Hematopoietic multipotent progenitor cell treated with erythropoietin and hydrocortisone succinate and interleukin-3 and kit ligand, for 17 days (in vitro differentiated cells): ENCODE measurements around the gene SLC25A31.
A peak's percentile ranks its signal among the peaks of the same experiment; 100 is the strongest.

ENCODE experiments used
- DNase-seq: peaks from one replicate; pipeline ENCODE4 v3.0.0-alpha.2; 2015; ENCODE audit warnings: low spot score

Gene SLC25A31

GRCh38 chr4:127777487-127777886 lies 47.3 kb downstream of the SLC25A31 start:
- no peak for DNase-seq

- DNase-seq = no peak
Observed at GRCh38 chr4:127778102-127778501, 47.9 kb downstream of the SLC25A31 start.

GRCh38 chr4:127780598-127780997 lies 50.4 kb downstream of the SLC25A31 start:
- DNase-seq = no peak

GRCh38 chr4:127781300-127782024 lies 51.3 kb downstream of the SLC25A31 start:
- DNase-seq = no peak

- DNase-seq = peak; percentile 61
Observed at GRCh38 chr4:127782025-127782274, 51.8 kb downstream of the SLC25A31 start.

GRCh38 chr4:127782275-127783025 lies 52.2 kb downstream of the SLC25A31 start, which contains the start of gene HSPA4L:
TSS of gene HSPA4L (plus strand) at chr4:127782322. CDS start at chr4:127782551, 229 bp downstream.
- no peak for DNase-seq

DNA sequence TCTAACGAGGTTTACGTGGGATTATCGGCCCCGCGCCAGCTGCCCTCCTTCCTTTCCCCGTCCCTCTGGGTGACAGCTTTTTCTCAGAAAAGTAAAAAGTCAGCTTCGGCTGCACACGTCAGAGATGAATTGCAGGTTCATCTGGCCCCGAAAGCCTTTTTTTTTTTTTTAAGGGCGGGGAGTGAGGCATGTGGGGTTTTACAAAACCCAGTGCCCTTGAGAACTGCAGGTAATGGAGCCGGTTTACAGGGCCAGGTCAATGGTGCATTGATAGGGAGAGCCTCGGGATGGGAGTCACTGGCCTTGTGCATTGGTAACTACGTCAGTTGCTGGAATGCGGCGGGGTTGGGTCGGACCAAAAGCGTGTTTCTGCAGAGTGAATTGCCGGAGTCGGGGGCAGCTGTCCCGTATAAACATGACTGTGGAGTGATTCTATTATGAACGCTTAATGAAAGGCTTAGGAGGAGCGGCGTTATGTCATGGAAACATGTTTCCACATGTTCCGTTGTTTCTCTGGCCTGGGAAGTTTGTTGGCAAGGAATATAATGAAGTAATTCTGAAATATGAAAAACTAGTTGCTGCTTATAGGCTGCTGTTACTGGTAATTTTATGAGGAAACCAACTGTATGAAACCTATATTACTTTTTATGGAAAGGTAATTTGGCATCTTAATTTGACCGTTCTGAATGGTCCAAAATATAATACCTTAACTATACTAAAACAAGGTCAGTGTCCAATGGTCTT lies 53.0 kb downstream of the SLC25A31 start:
- peak; percentile 14 for DNase-seq

GRCh38 chr4:127783955-127784770 lies 54.0 kb downstream of the SLC25A31 start:
- no peak for DNase-seq

- no peak for DNase-seq
Observed at GRCh38 chr4:127788517-127788916, 58.3 kb downstream of the SLC25A31 start.

- DNase-seq = no peak
Observed at GRCh38 chr4:127791391-127791790, 61.2 kb downstream of the SLC25A31 start.

- no peak for DNase-seq
Observed at GRCh38 chr4:127793528-127793927, 63.3 kb downstream of the SLC25A31 start.

- DNase-seq = no peak
Observed at GRCh38 chr4:127799711-127800110, 69.5 kb downstream of the SLC25A31 start.

GRCh38 chr4:127809173-127809800 lies 79.1 kb downstream of the SLC25A31 start:
- no peak for DNase-seq

GRCh38 chr4:127810551-127810950 lies 80.4 kb downstream of the SLC25A31 start:
- no peak for DNase-seq

DNA sequence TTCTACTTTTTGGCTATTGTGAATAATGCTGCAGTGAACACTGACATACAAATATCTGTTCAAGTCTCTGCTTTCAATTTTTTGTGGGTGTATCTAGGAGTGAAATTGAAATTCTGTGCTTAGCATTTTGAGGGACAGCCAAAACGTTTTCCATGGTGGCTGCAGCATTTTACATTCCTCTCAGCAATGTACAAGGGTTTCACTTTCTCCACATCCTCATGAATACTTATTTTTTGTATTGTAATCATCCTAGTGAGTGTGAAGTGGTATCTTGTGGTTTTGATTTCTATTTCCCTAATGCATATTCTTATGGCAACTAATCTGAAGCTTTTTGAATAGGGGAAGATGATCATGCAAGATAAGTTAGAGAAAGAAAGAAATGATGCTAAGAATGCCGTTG lies 92.2 kb downstream of the SLC25A31 start:
- DNase-seq = no peak
